WTC11 (cell line): Measurements from ENCODE around the gene GNG2.

ENCODE experiments used
- AFF4 ChIP-seq: sonication (generic); formaldehyde crosslinking; IDR thresholded peaks from 2 replicates; pipeline ENCODE4 v1.8.1; 2023; ENCODE audit warnings: mild to moderate bottlenecking, missing genetic modification reagents, borderline replicate concordance
- ATF6 ChIP-seq: sonication (generic); formaldehyde crosslinking; IDR thresholded peaks from 2 replicates; pipeline ENCODE4 v1.8.1; 2023; ENCODE audit warnings: mild to moderate bottlenecking, missing genetic modification reagents
- CTCF ChIP-seq: fragments of 200-600 bp; IDR thresholded peaks from 2 replicates; pipeline ENCODE4 v1.8.0; 2022; ENCODE audit warnings: antibody characterized with exemption
- NFE2L1 ChIP-seq: sonication (generic); formaldehyde crosslinking; IDR thresholded peaks from 2 replicates; pipeline ENCODE4 v1.8.1; 2023; ENCODE audit warnings: missing genetic modification reagents
- PRDM15 ChIP-seq: sonication (generic); formaldehyde crosslinking; IDR thresholded peaks from 2 replicates; pipeline ENCODE4 v1.8.0; 2022; ENCODE audit warnings: missing genetic modification reagents
- ZNF671 ChIP-seq: fragments of 250-450 bp; sonication (Bioruptor Pico); IDR thresholded peaks from 2 replicates; pipeline ENCODE4 v1.8.0; 2021; ENCODE audit warnings: mild to moderate bottlenecking

GRCh38 chr14:51950007-51950406 is 89.6 kb downstream of the GNG2 start:
- TF ChIP-seq ATF6 (CRISPR knock-in tag): no peak
- no peak for TF ChIP-seq PRDM15 (CRISPR knock-in tag)
- TF ChIP-seq CTCF: no peak
- TF ChIP-seq NFE2L1 (CRISPR knock-in tag): no peak
- TF ChIP-seq ZNF671: no peak
- no peak for TF ChIP-seq AFF4 (CRISPR knock-in tag)
